ENCODE data around the gene SMIM28.

SMIM28 gene

GRCh38 chr6:138372711-138373463, 4.8 kb upstream of the SMIM28 start:
- DNase-seq (ENCODE audit: low read depth, low spot score), result no peak

- no peak for DNase-seq (ENCODE audit: low read depth, low spot score)
Measured at GRCh38 chr6:138374230-138374629, 3.5 kb upstream of the SMIM28 start.

- DNase-seq (ENCODE audit: low read depth, low spot score), result no peak
Measured at GRCh38 chr6:138374815-138375214, 2.9 kb upstream of the SMIM28 start.

DNA sequence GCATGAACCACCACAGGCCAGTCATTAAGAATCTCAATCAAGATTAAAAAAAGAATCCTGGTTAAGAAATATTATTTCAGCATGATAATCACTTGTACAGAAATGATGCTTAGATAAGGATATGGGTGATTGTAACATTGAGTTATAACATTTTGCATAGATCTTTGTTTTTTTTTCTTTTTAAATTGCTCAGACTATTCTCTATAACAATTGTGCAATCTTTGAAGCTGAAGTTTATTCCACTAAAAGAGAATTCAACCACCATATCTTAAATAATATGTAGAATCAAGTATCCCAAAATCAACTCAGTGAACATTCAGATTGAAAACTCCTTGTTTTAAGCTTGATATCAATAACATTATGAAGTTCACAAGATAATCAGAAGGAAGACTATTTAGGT, 663 bp upstream of the SMIM28 start:
- DNase-seq (ENCODE audit: low read depth, low spot score), result no peak

- no peak for DNase-seq (ENCODE audit: low read depth, low spot score)
Measured at GRCh38 chr6:138378463-138378862, 758 bp downstream of the SMIM28 start.

DNA sequence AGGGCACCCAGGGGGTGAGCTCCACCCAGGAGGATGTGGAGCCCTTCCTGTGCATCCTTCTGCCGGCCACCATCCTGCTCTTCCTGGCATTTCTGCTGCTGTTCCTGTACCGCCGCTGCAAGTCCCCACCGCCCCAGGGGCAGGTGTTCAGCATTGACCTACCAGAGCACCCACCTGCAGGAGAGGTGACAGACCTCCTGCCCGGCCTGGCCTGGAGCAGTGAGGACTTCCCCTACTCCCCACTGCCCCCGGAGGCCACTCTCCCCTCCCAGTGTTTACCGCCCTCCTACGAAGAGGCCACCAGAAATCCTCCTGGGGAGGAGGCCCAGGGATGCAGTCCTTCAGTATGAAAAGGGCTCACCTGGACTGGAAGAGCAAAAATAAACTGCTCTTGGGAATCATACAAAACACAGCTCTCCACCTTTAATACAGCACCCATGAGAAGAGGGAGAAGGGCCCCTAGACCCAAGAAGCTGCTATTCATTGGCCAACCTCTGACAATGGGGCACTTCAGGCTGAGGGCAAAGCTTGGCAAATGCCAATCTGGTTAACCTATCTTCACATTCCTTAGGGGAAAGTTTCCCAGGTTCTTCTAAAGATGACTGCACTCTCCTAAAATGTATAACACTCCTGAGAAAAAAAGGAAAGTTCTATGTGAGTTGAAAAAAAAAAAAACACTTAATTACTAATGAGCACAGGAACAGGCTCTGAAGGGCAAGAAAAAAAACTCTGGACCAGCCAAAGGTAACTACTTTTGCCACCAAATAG, 5.0 kb downstream of the SMIM28 start:
- DNase-seq (ENCODE audit: low read depth, low spot score), result no peak

- no peak for DNase-seq (ENCODE audit: low read depth, low spot score)
Measured at GRCh38 chr6:138383776-138384175, 6.1 kb downstream of the SMIM28 start.

DNA sequence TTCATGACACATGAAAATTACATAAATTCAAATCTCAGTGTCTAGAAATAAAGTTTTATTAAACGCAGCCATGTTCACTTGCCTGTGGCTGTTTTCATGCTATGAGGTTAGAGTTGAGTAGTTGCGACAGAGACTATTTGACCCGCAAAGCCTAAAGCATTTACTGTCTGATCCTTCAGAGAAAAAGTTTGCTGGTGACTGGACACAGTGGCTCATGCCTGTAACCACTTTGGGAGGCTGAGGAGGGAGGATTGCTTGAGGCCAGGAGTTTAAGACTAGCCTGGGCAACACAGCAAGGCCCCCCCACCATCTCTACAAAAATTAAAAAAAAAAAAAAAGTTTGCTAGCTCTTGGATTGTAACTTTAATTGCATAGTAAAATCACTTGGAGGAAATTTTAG, 9.2 kb downstream of the SMIM28 start:
- no peak for DNase-seq (ENCODE audit: low read depth, low spot score)

DNA sequence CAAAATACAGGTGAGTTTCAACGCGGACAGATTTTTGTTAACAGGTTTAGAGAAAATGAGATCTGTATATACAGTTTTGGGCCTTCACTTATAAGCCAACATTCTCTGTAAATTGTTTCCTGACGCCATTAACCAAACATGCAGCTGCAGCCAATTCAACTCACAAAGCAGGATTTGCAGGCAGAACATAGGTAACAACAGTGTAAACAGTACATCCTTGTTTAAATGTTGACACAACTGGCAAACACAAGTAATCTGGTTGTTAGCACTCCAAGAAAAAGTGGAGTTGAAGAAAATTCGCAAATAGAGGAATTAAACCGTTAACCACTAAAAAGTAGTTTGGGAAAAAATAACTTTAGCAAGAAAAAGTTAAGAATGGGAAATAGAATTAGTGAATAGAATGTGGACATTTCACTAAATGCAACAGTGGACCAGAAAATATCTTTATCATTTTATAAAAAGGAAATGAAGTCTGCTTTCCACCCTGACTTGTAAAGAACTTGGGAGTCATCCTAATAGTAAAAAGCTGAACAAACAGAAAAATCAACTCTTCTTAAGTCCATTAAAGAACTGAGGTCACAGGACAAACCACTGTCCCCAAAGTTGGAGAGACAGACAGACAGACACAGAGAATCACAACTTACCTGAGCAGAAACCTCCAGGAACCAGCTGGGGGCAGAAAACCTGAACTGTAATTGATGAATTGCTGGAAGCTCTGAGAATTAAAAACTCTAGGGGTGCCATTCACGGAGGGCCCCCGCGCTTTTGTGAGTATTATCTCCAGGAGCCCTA, 10.1 kb downstream of the SMIM28 start:
- no peak for DNase-seq (ENCODE audit: low read depth, low spot score)

- DNase-seq (ENCODE audit: low read depth, low spot score), result no peak
Measured at GRCh38 chr6:138389551-138389950, 11.8 kb downstream of the SMIM28 start.

DNA sequence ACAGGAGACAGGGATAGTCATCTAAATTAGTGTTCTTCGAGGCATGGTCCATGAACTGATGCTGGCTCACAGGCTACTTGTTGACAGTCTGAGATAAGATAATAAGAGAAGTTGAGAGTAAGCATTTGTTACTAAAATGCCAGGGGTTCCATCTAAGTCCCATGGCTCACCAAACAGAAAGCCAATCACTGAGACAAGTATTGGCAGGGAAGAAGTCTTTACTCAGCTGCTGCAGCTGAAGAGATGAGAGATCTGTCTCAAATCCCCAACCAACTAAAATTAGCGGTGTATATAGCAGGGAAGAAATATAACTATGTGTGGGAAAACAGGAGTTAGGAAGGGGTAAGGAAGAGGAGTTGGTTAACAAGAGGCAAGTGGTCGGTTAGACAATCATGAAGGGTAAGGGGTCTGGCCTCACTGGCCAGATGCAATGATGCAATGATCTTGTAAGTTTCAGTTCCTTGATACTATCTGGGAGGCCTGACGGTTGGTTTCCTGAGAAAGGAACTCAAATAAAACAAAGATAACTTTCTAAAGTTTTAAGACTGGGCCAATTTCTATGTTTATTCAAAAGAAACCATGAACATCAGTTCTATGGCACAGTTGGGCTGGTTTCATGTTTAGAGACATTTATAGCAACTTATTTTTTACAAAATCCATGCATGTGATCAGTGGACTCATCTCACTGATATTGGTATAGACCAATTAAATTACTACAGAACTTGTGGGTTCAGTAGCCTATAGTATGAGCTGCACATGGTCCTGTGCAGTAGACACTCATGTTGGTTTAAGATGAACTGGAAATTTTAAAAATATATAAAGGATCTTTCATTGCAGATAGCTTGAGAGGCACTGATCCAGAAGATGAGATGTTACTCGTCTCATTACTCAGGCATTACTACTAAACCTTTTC, 16.4 kb downstream of the SMIM28 start:
- no peak for DNase-seq (ENCODE audit: low read depth, low spot score)

DNA sequence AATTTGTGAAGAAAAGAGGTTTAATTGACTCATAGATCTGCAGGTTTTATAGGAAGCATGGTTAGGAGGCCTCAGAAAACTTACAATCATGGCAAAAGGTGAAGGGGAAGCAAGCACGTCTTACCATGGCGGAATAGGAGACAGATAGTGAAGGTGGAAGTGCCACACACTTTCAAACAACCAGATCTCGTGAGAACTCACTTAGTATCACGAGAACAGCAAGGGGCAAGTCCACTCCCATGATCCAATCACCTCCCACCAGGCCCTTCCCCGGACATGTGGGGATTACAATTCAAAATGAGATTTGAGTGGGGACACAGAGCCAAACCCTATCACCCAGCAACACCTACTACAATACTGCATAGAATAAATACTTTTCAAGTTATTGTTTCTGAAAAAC, 19.0 kb downstream of the SMIM28 start:
- DNase-seq (ENCODE audit: low read depth, low spot score), result no peak

GRCh38 chr6:138397128-138398122, 19.7 kb downstream of the SMIM28 start:
- no peak for DNase-seq (ENCODE audit: low read depth, low spot score)

DNA sequence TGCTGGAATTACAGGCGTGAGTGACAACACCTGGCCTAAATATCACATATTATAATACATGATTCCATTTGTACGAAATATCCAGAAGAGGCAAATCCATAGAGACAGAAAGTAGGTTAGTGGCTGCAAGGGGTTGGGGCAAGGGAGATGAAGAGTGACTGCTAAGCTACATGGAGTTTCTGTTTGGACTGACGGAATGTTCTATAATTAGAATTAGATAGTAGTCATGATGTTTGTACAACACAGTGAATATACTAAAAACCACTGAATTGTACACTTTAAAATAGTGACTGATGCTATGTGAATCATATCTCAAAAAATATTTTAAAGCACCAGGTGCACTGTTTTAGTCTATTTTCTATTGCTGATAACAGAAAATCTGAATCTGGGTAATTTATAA, 22.6 kb downstream of the SMIM28 start:
- no peak for DNase-seq (ENCODE audit: low read depth, low spot score)

DNA sequence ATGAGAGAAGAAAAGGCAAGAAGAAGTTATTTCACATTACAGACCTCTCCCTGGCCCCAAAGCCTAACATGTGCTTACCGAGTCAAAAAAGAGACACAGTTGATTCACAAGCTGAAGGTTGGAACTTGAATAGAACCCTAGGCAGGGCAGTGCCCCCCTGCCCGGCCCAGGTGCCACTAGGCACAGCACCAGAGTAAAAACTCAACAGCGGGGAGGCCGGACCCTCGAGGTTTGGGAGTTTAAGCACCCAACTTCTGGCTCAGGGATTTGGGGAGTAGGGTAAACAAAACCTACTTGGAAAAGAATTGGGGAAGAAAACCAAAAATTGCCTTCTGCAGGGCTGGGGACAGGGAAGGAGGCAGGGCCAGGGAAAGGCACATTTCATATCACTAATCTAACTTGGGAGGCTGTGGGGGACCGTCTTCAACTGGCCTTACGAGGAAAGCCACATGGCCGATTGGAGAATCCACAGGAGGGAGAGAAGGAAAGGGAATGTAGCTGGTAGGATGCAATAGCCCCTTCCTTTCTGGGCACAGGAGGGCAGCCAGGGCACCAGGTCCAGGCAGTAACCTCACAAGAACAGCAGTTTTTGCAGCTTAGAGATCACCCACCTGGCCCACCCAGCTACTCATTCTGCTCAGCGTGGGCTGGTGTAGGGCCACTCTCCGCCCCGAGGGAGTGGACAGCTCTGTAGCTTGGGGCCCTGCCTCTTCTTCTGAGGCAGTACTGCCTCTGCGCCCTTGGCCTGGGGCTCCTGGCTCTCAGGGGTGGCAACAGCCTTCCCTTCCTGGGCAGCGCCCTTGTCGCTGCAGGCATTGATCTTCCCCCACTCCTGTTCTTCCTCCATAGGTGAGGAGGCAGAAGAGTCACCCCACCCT, 24.5 kb downstream of the SMIM28 start:
- DNase-seq (ENCODE audit: low read depth, low spot score), result no peak

DNA sequence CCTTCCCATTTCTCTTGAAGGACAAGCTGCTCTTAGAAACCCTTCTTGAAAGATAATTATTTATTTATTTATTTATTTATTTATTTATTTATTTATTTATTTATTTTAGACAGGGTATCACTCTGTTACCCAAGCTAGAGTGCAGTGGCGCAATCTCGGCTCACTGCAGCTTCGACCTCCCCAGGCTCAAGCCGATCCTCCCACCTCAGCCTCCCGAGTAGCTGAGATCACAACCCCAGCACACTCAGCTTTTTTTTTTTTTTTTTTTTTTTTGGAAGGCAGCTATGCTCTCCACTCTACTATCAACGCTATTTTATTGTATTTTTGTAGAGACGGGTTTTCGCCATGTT, 25.1 kb downstream of the SMIM28 start:
- no peak for DNase-seq (ENCODE audit: low read depth, low spot score)

DNA sequence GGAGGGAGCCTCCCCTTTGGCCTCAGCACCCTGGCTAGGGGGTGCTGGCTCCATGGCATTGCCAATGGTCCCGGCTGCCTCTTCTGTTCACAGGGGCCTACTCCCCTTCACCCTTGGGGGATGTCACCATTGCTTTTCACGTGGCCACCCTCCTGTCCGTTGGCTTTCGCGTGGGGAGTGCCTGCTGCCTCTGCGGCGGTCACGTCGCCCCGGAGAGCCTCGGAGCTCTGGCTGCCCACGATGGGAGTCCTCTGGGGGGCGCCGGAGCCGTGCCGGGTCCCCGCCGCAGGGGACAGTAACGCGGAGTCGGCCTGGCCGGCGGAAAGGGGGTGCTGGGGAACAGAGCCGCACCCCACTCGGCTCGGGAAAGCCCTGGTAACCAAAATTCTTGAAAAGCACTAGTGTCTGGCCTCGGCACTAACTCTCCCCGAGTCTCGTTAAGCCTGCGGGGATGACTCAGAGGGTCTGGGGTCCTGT, 25.7 kb downstream of the SMIM28 start:
- no peak for DNase-seq (ENCODE audit: low read depth, low spot score)

- DNase-seq (ENCODE audit: low read depth, low spot score), result peak; percentile 32
Measured at GRCh38 chr6:138403801-138404665, 26.3 kb downstream of the SMIM28 start, which contains the start of gene HEBP2. Gene HEBP2 (plus strand): TSS chr6:138404223. CDS start chr6:138404496, 273 bp downstream.

Measured in smooth muscle cell of the brain vasculature (primary cell).